ENCODE data around the gene MACROD2.

MACROD2 gene

DNA sequence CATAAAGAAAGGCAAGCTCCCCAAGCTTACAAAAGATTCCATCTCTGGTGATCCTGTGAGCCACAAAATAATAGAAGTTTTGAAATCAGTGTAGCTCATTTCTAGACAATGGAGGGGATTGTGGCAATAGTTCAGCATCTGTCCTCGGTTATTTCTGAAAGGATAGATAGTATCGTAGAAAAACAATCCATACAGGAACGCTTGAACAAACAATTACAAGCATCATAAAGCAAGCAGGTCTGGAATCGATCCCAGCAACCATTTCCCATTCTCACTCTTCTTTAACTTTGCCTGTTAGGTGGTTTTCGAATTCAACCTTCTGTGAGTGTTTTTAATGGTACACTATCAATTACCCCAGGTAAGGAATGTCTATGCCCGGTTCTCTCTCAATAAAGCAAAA, 1646.8 kb downstream of the MACROD2 start:
- Histone ChIP-seq H3K27me3 (ENCODE audit: control insufficient read depth, insufficient read depth, low read length) (no peaks in the 10 kb centered on the region), H3K4me2 (ENCODE audit: low read length) (no peak overlapping the region), H3K9me3 (ENCODE audit: control insufficient read depth, low read length) (no peaks in the 10 kb centered on the region), H3K27ac (no peak overlapping the region), H2AFZ (no peak overlapping the region), H3K4me3 (ENCODE audit: low read depth, low read length) (no peak overlapping the region), H3K9ac (no peak overlapping the region), H3K4me1 (no peaks in the 10 kb centered on the region), H3K36me3 (ENCODE audit: control insufficient read depth, insufficient read depth, low read length) (no peaks in the 10 kb centered on the region), H3K79me2 (no peaks in the 10 kb centered on the region)
- TF ChIP-seq, protein P1, sequence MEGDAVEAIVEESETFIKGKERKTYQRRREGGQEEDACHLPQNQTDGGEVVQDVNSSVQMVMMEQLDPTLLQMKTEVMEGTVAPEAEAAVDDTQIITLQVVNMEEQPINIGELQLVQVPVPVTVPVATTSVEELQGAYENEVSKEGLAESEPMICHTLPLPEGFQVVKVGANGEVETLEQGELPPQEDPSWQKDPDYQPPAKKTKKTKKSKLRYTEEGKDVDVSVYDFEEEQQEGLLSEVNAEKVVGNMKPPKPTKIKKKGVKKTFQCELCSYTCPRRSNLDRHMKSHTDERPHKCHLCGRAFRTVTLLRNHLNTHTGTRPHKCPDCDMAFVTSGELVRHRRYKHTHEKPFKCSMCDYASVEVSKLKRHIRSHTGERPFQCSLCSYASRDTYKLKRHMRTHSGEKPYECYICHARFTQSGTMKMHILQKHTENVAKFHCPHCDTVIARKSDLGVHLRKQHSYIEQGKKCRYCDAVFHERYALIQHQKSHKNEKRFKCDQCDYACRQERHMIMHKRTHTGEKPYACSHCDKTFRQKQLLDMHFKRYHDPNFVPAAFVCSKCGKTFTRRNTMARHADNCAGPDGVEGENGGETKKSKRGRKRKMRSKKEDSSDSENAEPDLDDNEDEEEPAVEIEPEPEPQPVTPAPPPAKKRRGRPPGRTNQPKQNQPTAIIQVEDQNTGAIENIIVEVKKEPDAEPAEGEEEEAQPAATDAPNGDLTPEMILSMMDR (IDR thresholded peaks at IDR 0.05): no peak

DNA sequence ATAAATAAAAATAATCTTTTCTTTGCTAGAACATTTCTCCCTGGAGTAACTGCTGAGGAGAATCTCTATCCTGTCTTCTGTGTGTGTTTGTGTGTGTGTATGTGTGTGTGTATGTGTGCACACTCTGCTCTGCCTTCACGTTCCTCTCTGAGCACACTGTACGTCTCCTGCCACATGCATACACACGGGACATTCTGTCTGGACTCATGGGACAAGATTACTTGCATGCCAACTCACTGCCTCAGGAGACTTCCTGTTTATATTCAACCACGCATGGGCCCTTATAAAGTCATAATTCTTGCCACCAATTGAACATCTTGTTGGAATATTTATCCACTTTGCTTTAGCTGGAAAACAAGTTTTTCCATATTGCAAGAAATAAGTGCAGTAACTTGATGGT, 1647.4 kb downstream of the MACROD2 start:
- H3K36me3 ChIP-seq (ENCODE audit: control insufficient read depth, insufficient read depth, low read length): no peaks in the 10 kb centered on the region
- no peaks in the 10 kb centered on the region for H3K79me2 ChIP-seq
- H3K4me1 ChIP-seq: no peaks in the 10 kb centered on the region
- H3K27me3 ChIP-seq (ENCODE audit: control insufficient read depth, insufficient read depth, low read length): no peaks in the 10 kb centered on the region
- no peak overlapping the region for H3K4me3 ChIP-seq (ENCODE audit: low read depth, low read length)
- no peak overlapping the region for H2AFZ ChIP-seq
- no peak overlapping the region for H3K27ac ChIP-seq
- TF ChIP-seq, protein P1 (IDR thresholded peaks at IDR 0.05): no peak
- H3K9ac ChIP-seq: no peak overlapping the region
- no peak overlapping the region for H3K4me2 ChIP-seq (ENCODE audit: low read length)
- H3K9me3 ChIP-seq (ENCODE audit: control insufficient read depth, low read length): no peaks in the 10 kb centered on the region

DNA sequence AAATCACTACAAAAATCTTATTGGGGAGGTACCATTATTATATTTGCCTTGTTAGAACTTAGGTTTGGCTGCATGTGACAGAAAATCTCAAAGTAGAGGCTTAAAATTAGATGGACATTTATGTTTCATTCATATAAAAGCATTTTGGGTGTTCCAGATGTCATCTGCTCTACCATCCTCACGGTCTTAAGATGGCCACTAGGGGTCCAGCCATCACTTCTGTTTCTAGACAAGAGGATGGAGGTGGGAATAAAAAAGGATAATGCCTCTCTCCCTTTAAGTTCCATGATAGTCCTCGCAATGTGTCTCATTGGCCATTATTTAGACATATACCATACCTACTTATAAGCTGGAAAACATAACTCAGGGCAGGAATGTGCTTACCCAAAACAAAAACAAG, 1648.4 kb downstream of the MACROD2 start:
- no peak overlapping the region for H3K4me3 ChIP-seq (ENCODE audit: low read depth, low read length)
- TF ChIP-seq, protein P1 (IDR thresholded peaks at IDR 0.05): no peak
- H3K4me2 ChIP-seq (ENCODE audit: low read length): no peak overlapping the region
- no peaks in the 10 kb centered on the region for H3K4me1 ChIP-seq
- H3K27ac ChIP-seq: no peak overlapping the region
- H3K79me2 ChIP-seq: no peaks in the 10 kb centered on the region
- no peak overlapping the region for H3K9ac ChIP-seq
- no peak overlapping the region for H2AFZ ChIP-seq
- no peaks in the 10 kb centered on the region for H3K36me3 ChIP-seq (ENCODE audit: control insufficient read depth, insufficient read depth, low read length)
- no peaks in the 10 kb centered on the region for H3K9me3 ChIP-seq (ENCODE audit: control insufficient read depth, low read length)
- H3K27me3 ChIP-seq (ENCODE audit: control insufficient read depth, insufficient read depth, low read length): no peaks in the 10 kb centered on the region

DNA sequence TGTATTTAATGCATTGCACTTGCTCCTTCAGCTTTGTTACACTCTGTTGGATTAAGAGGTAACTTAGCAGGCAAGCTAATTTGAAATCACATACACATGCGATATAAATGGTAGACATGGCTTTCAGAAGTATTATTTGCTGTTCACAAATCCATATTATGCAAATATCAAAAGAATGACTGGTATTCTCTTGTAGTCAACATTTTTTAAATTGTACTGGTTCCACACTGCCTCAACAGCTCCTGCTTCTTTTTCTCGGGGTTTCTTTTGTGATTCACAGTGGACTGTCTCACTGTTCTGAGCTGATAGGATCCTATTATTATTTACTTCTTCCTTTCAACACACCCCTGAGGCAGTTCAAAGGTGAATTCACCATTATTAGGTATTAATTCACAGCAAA, 1650.5 kb downstream of the MACROD2 start:
- no peaks in the 10 kb centered on the region for H3K36me3 ChIP-seq (ENCODE audit: control insufficient read depth, insufficient read depth, low read length)
- no peaks in the 10 kb centered on the region for H3K79me2 ChIP-seq
- H3K4me3 ChIP-seq (ENCODE audit: low read depth, low read length): no peak overlapping the region
- H3K4me2 ChIP-seq (ENCODE audit: low read length): no peak overlapping the region
- H3K9ac ChIP-seq: no peak overlapping the region
- H3K27ac ChIP-seq: no peak overlapping the region
- no peak overlapping the region for H2AFZ ChIP-seq
- H3K27me3 ChIP-seq (ENCODE audit: control insufficient read depth, insufficient read depth, low read length): no peaks in the 10 kb centered on the region
- no peaks in the 10 kb centered on the region for H3K4me1 ChIP-seq
- TF ChIP-seq, protein P1 (IDR thresholded peaks at IDR 0.05): no peak
- no peaks in the 10 kb centered on the region for H3K9me3 ChIP-seq (ENCODE audit: control insufficient read depth, low read length)

DNA sequence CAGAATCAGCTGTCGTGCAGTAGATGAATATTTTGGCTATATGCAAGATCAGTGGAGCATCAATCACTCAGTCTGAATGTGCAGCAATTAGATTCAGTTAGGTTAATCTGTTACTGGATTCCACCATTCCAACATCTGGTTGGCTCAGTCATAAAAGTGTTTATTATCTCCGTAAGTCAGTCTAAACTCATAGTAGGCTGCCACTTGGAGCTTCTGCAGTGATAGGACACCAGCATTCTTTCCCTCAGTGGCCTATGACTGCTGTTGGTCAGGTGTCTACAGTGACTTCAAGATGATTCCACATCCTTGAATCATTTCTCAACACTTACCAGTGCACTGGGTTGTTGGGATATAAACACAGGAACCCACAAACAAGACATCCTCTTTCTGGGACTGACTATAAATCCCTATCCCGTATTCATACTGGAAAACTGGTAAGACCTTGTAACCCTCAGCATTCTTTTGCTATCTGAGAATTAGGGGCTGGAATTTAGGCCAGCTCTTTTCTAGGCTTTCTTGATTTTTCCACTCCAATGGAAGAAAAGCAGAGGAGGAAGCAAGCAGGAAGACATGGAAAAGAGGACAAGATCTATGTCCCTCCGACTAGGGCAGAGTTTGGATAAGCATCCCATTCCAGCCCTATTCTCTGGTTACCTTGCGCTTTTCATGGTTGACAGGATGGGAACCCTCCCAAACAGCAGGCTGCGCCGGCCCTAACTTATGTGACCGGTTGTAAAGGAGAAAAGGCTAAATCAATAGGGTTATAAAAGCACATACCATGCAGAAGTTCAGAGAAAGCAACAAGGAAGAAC, 1658.3 kb downstream of the MACROD2 start:
- Histone ChIP-seq H3K36me3 (ENCODE audit: control insufficient read depth, insufficient read depth, low read length) (no peaks in the 10 kb centered on the region), H3K9ac (no peak overlapping the region), H3K79me2 (no peaks in the 10 kb centered on the region), H3K4me1 (no peaks in the 10 kb centered on the region), H3K4me3 (ENCODE audit: low read depth, low read length) (no peak overlapping the region), H3K27me3 (ENCODE audit: control insufficient read depth, insufficient read depth, low read length) (no peaks in the 10 kb centered on the region), H3K4me2 (ENCODE audit: low read length) (no peak overlapping the region), H3K27ac (no peak overlapping the region), H2AFZ (no peak overlapping the region), H3K9me3 (ENCODE audit: control insufficient read depth, low read length) (no peaks in the 10 kb centered on the region)
- TF ChIP-seq, protein P1 (IDR thresholded peaks at IDR 0.05): no peak

All from parathyroid adenoma (tissue), 2 donors.